Esophagus squamous epithelium (tissue), 5 donors: ENCODE results near the gene NAP1L4. TPM values are rescaled to one million over a fixed set of nuclear protein-coding genes. Genes with fewer than 3 reads are reported as not detected.

ENCODE experiments used
- DNase-seq: peaks from one replicate; lab custom pipeline; 2025; lab: John Stamatoyannopoulos, UW
- H3K27ac ChIP-seq, 4 donors: fragments of 200-600 bp; sonication (generic); one replicate each; pipeline ENCODE4 v1.5.1; 2016 to 2019; ENCODE audit warnings: mild to moderate bottlenecking in 1 of 4
- H3K27me3 ChIP-seq, 4 donors: fragments of 200-600 bp; sonication (generic); 1 replicate in 3 of 4; 2 replicates in 1 of 4; pipeline versions ENCODE4 v1.5.1 to v1.6.0; 2017 to 2021; ENCODE audit warnings: antibody characterized with exemption in 1 of 4
- H3K36me3 ChIP-seq, 3 donors: fragments of 200-600 bp; sonication (generic); one replicate each; pipeline ENCODE4 v1.5.1; 2016 to 2019
- H3K4me1 ChIP-seq, 3 donors: fragments of 200-600 bp; sonication (generic); one replicate each; pipeline ENCODE4 v1.5.1; 2017 to 2019
- H3K4me3 ChIP-seq, 4 donors: fragments of 200-600 bp; sonication (generic); 1 replicate in 3 of 4; 2 replicates in 1 of 4; pipeline ENCODE4 v1.5.1; 2016 to 2019; ENCODE audit warnings: mild to moderate bottlenecking in 2 of 4, moderate library complexity in 1 of 4
- H3K9me3 ChIP-seq, 3 donors: fragments of 200-600 bp; sonication (generic); one replicate each; pipeline ENCODE4 v1.5.1; 2016 to 2019
- CTCF ChIP-seq, 6 experiments: fragments of 450-650 bp in 4 of 6; fragments of 200-600 bp in 2 of 6; sonication (generic) in 2 of 6; IDR thresholded peaks; one replicate each; pipeline ENCODE4 v1.5.1; 2016 to 2019; ENCODE audit warnings: antibody characterized with exemption in 6 of 6, mild to moderate bottlenecking in 4 of 6, moderate library complexity in 4 of 6
- POLR2A ChIP-seq, 4 donors: fragments of 450-650 bp; IDR thresholded peaks; one replicate each; pipeline ENCODE4 v1.6.1; 2017; ENCODE audit warnings: antibody characterized with exemption in 4 of 4, mild to moderate bottlenecking in 4 of 4, moderate library complexity in 3 of 4
- WGBS, 2 donors: methylation state at CpG; one replicate each; pipeline ENCODE4 v1.1.5; 2018; 5-methylcytosine and 5-hydroxymethylcytosine counted together
- intact Hi-C: fragments of 100-400 bp; cut with DNase I; formaldehyde crosslinking; loops from one replicate; pipeline ENCODE4 v1.15.0; 2022
- total RNA-seq, 4 donors: library from RNA; depleted of rRNA; stranded (reverse); fragments of >200 nt; gene quantifications; one replicate each; pipeline ENCODE4 v1.1.0, GENCODE V29; 2016
- donor health status: DM: yes; HTN: yes; CAD: no.

Gene NAP1L4
- total RNA-seq, 4 donors from 2014 or later = 108 to 140 (median 121) TPM

GRCh38 chr11:3011891-3012885 lies 20.1 kb upstream of the NAP1L4 start:
- H3K36me3 ChIP-seq = peaks cover 26 to 100% (median 41%) of the 10 kb centered on the region in 3 donors
- WGBS, 2 donors = 87% methylated on average over 12 to 16 of the region's 31 CpGs
- peaks cover 0 to 30% (median 15%) of the 10 kb centered on the region in 3 donors for H3K4me1 ChIP-seq
- no peaks in the 10 kb centered on the region for H3K27me3 ChIP-seq
- intact Hi-C loops = loop anchor here (10.0 kb wide), 1 partner anchor 67 kb away; no protein-coding TSS in a partner anchor
- H3K4me3 ChIP-seq = no peak overlapping the region
- TF ChIP-seq POLR2A (IDR thresholded peaks at IDR 0.05) (no peak), CTCF (IDR thresholded peaks at IDR 0.05) (no peak)
- no peak overlapping the region for H3K27ac ChIP-seq
- H3K9me3 ChIP-seq = no peaks in the 10 kb centered on the region
- no peak for DNase-seq

- Histone ChIP-seq H3K27me3 (no peaks in the 10 kb centered on the region), H3K9me3 (no peaks in the 10 kb centered on the region), H3K4me3 (no peak overlapping the region), H3K36me3 (peaks cover 21 to 100% (median 27%) of the 10 kb centered on the region in 3 donors), H3K27ac (no peak overlapping the region), H3K4me1 (peaks cover 0 to 30% (median 15%) of the 10 kb centered on the region in 3 donors)
- intact Hi-C loops = loop anchor here (10.0 kb wide), 1 partner anchor 66 kb away; no protein-coding TSS in a partner anchor
- WGBS, 2 donors = 85 to 86% methylated on average over 6 to 7 of the region's 13 CpGs
- DNase-seq = no peak
- TF ChIP-seq POLR2A (IDR thresholded peaks at IDR 0.05) (no peak), CTCF (IDR thresholded peaks at IDR 0.05) (no peak)
Measured at GRCh38 chr11:3010521-3011275, 18.6 kb upstream of the NAP1L4 start.

- no peak for DNase-seq
- Histone ChIP-seq H3K36me3 (peaks cover 20 to 98% (median 21%) of the 10 kb centered on the region in 3 donors), H3K4me1 (peaks cover 0 to 29% (median 12%) of the 10 kb centered on the region in 3 donors), H3K4me3 (no peak overlapping the region), H3K27me3 (no peaks in the 10 kb centered on the region), H3K27ac (no peak overlapping the region), H3K9me3 (no peaks in the 10 kb centered on the region)
- intact Hi-C loops = loop anchor here (10.0 kb wide), 1 partner anchor 65 kb away; no protein-coding TSS in a partner anchor
- WGBS, 2 donors = 41 to 50% methylated on average over 1 to 5 of the region's 13 CpGs
- TF ChIP-seq POLR2A (IDR thresholded peaks at IDR 0.05) (no peak), CTCF (IDR thresholded peaks at IDR 0.05) (no peak)
Measured at GRCh38 chr11:3010004-3010403, 17.9 kb upstream of the NAP1L4 start.

GRCh38 chr11:3009481-3009880 lies 17.4 kb upstream of the NAP1L4 start:
- DNase-seq = no peak
- no peak for TF ChIP-seq POLR2A (IDR thresholded peaks at IDR 0.05)
- no peak for TF ChIP-seq CTCF (IDR thresholded peaks at IDR 0.05)
- Histone ChIP-seq H3K27ac (no peak overlapping the region), H3K9me3 (no peaks in the 10 kb centered on the region), H3K4me3 (no peak overlapping the region), H3K36me3 (peaks cover 19 to 96% (median 21%) of the 10 kb centered on the region in 3 donors), H3K4me1 (peaks cover 0 to 28% (median 12%) of the 10 kb centered on the region in 3 donors), H3K27me3 (no peaks in the 10 kb centered on the region)
- intact Hi-C loops = no loop called here
- 70 to 72% methylated on average over 5 of the region's 5 CpGs for WGBS, 2 donors
